Measurements from ENCODE around the gene MBOAT7.

DNA sequence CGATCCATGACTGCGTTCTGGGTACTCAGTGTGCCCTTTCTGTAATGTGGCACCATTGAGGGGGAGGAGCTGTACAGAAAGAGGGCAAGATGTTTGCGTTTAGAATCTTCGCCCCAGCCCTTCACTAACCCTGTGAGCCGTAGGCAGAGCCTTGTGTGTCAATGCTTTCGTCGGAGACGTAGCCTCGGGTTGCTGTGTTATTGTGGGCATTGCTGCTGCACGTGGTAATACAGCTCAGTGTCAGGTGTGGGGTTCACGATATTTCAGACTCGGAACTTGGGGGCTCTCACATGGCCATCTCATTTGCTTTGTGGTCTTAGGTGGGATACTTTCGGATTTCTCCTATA lies 17.4 kb upstream of the MBOAT7 start:
- TF ChIP-seq, protein P1, sequence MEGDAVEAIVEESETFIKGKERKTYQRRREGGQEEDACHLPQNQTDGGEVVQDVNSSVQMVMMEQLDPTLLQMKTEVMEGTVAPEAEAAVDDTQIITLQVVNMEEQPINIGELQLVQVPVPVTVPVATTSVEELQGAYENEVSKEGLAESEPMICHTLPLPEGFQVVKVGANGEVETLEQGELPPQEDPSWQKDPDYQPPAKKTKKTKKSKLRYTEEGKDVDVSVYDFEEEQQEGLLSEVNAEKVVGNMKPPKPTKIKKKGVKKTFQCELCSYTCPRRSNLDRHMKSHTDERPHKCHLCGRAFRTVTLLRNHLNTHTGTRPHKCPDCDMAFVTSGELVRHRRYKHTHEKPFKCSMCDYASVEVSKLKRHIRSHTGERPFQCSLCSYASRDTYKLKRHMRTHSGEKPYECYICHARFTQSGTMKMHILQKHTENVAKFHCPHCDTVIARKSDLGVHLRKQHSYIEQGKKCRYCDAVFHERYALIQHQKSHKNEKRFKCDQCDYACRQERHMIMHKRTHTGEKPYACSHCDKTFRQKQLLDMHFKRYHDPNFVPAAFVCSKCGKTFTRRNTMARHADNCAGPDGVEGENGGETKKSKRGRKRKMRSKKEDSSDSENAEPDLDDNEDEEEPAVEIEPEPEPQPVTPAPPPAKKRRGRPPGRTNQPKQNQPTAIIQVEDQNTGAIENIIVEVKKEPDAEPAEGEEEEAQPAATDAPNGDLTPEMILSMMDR (IDR thresholded peaks at IDR 0.05; ENCODE audit: poor library complexity, severe bottlenecking): no peak
- TF ChIP-seq POLR2AphosphoS5 (IDR thresholded peaks at IDR 0.05) (no peak), MXI1 (conservative IDR thresholded peaks at IDR 0.05; ENCODE audit: poor library complexity, severe bottlenecking) (no peak)

Data from neural cell (in vitro differentiated cells).